H9 (cell line): Measurements from ENCODE around the gene TRIM9. TPM values are rescaled to one million over a fixed set of nuclear protein-coding genes. Genes with fewer than 3 reads are reported as not detected.

Experiments used
- DNase-seq: peaks from one replicate; pipeline ENCODE4 v3.0.0-alpha.2; 2017
- H2AFZ ChIP-seq: one replicate; pipeline ENCODE4 v1.6.1; 2013; ENCODE audit warnings: mild to moderate bottlenecking, low read length, control low read depth, moderate library complexity
- H2AK5ac ChIP-seq: 2 replicates; pipeline ENCODE4 v1.6.1; 2013; ENCODE audit warnings: low read length, control low read depth, mixed read lengths; ENCODE audit not compliant: insufficient read length
- H2BK120ac ChIP-seq: one replicate; pipeline ENCODE4 v1.6.1; 2013; ENCODE audit warnings: low read depth, mild to moderate bottlenecking, low read length, control low read depth, inconsistent platforms; ENCODE audit not compliant: poor library complexity, severe bottlenecking
- H2BK12ac ChIP-seq: 2 replicates; pipeline ENCODE4 v1.6.1; 2013; ENCODE audit warnings: low read length, control low read depth, mixed read lengths, low read depth; ENCODE audit not compliant: insufficient read length
- H2BK15ac ChIP-seq: 2 replicates; pipeline ENCODE4 v1.6.1; 2013; ENCODE audit warnings: low read depth, low read length, control low read depth
- H2BK20ac ChIP-seq: one replicate; pipeline ENCODE4 v1.6.1; 2013; ENCODE audit warnings: low read depth, mild to moderate bottlenecking, low read length, control low read depth, inconsistent platforms; ENCODE audit not compliant: poor library complexity, severe bottlenecking
- H2BK5ac ChIP-seq: 2 replicates; pipeline ENCODE4 v1.6.1; 2013; ENCODE audit warnings: low read length, control low read depth, mixed read lengths; ENCODE audit not compliant: insufficient read length
- H3K14ac ChIP-seq: 2 replicates; pipeline ENCODE4 v1.6.1; 2013; ENCODE audit warnings: low read length, control low read depth; ENCODE audit not compliant: insufficient read depth
- H3K18ac ChIP-seq: 2 replicates; pipeline ENCODE4 v1.6.1; 2013; ENCODE audit warnings: low read depth, mild to moderate bottlenecking, mixed read lengths, low read length, control low read depth; ENCODE audit not compliant: insufficient read length
- H3K23ac ChIP-seq: 2 replicates; pipeline ENCODE4 v1.6.1; 2013; ENCODE audit warnings: low read length, control low read depth, mixed read lengths, low read depth; ENCODE audit not compliant: insufficient read length
- H3K23me2 ChIP-seq: 2 replicates; pipeline ENCODE4 v1.6.1; 2013; ENCODE audit warnings: low read depth, mild to moderate bottlenecking, mixed read lengths, low read length, control low read depth; ENCODE audit not compliant: insufficient read length, poor library complexity, severe bottlenecking
- H3K27ac ChIP-seq: 2 replicates; pipeline ENCODE4 v1.5.1; 2013; ENCODE audit warnings: low read length, control low read depth, mixed read lengths, low read depth; ENCODE audit not compliant: insufficient read length
- H3K27me3 ChIP-seq: 2 replicates; pipeline ENCODE4 v1.6.1; 2013; ENCODE audit warnings: low read length, control low read depth, inconsistent platforms; ENCODE audit not compliant: insufficient read depth
- H3K4ac ChIP-seq: 2 replicates; pipeline ENCODE4 v1.6.1; 2013; ENCODE audit warnings: low read depth, mild to moderate bottlenecking, control low read depth, inconsistent platforms, low read length, moderate library complexity
- H3K4me1 ChIP-seq: 2 replicates; pipeline ENCODE4 v1.6.1; 2013; ENCODE audit warnings: low read length, control low read depth, inconsistent platforms; ENCODE audit not compliant: insufficient read depth
- H3K4me2 ChIP-seq: 2 replicates; pipeline ENCODE4 v1.6.1; 2013; ENCODE audit warnings: low read length, control low read depth, mixed read lengths; ENCODE audit not compliant: insufficient read length, insufficient read depth
- H3K56ac ChIP-seq: 2 replicates; pipeline ENCODE4 v1.6.1; 2013; ENCODE audit warnings: low read depth, mild to moderate bottlenecking, mixed read lengths, low read length, control low read depth; ENCODE audit not compliant: insufficient read length
- H3K79me1 ChIP-seq: 2 replicates; pipeline ENCODE4 v1.6.1; 2013; ENCODE audit warnings: low read depth, mild to moderate bottlenecking, moderate library complexity, low read length, control low read depth, inconsistent platforms; ENCODE audit not compliant: insufficient read depth, poor library complexity, severe bottlenecking
- H3K79me2 ChIP-seq: 2 replicates; pipeline ENCODE4 v1.6.1; 2013; ENCODE audit warnings: low read length, control low read depth, inconsistent platforms; ENCODE audit not compliant: insufficient read depth
- H3K9ac ChIP-seq: 2 replicates; pipeline ENCODE4 v1.6.1; 2013; ENCODE audit warnings: low read length, control low read depth, mixed read lengths; ENCODE audit not compliant: insufficient read length; ENCODE audit errors: extremely low read depth
- H3K9me3 ChIP-seq: one replicate; pipeline ENCODE4 v1.6.1; 2013; ENCODE audit warnings: low read depth, low read length, inconsistent platforms; ENCODE audit not compliant: control insufficient read depth
- H3T11ph ChIP-seq: one replicate; pipeline ENCODE4 v1.6.1; 2013; ENCODE audit warnings: mild to moderate bottlenecking, low read length, control low read depth, inconsistent platforms
- H4K20me1 ChIP-seq: one replicate; pipeline ENCODE4 v1.6.1; 2013; ENCODE audit not compliant: control insufficient read depth, insufficient read length, insufficient read depth
- H4K5ac ChIP-seq: 2 replicates; pipeline ENCODE4 v1.6.1; 2013; ENCODE audit warnings: low read depth, mild to moderate bottlenecking, mixed read lengths, low read length, control low read depth; ENCODE audit not compliant: insufficient read length
- H4K8ac ChIP-seq: replicated peaks from 2 replicates; pipeline ENCODE4 v1.6.1; 2013; ENCODE audit warnings: low read length, control low read depth, mixed read lengths, low read depth; ENCODE audit not compliant: insufficient read length
- H4K91ac ChIP-seq: 2 replicates; pipeline ENCODE4 v1.6.1; 2013; ENCODE audit warnings: low read depth, mild to moderate bottlenecking, moderate library complexity, mixed read lengths, low read length, control low read depth; ENCODE audit not compliant: insufficient read length
- H3K27ac Mint-ChIP-seq, 3 experiments: 2 replicates in 2 of 3; 3 replicates in 1 of 3; pipeline ENCODE4 v1.8.0; 2020 to 2021; ENCODE audit warnings: mixed read lengths in 3 of 3, mild to moderate bottlenecking in 1 of 3, moderate library complexity in 1 of 3
- H3K27me3 Mint-ChIP-seq: 2 replicates; pipeline ENCODE4 v1.8.0; 2021; ENCODE audit warnings: low read depth, mild to moderate bottlenecking, moderate library complexity, mixed read lengths
- H3K36me3 Mint-ChIP-seq, 3 experiments: 2 replicates in 2 of 3; 3 replicates in 1 of 3; pipeline ENCODE4 v1.8.0; 2020 to 2021; ENCODE audit warnings: low read depth in 3 of 3, mixed read lengths in 3 of 3; ENCODE audit not compliant: insufficient read depth in 1 of 3
- H3K4me1 Mint-ChIP-seq, 2 experiments: 2 replicates each; pipeline ENCODE4 v1.8.0; 2020; ENCODE audit warnings: mixed read lengths in 2 of 2
- H3K4me3 Mint-ChIP-seq, 2 experiments: 2 replicates in 1 of 2; 3 replicates in 1 of 2; pipeline ENCODE4 v1.8.0; 2020 to 2021; ENCODE audit warnings: mild to moderate bottlenecking in 2 of 2, mixed read lengths in 2 of 2, moderate library complexity in 1 of 2
- H3K9me3 Mint-ChIP-seq, 2 experiments: 2 replicates in 1 of 2; 3 replicates in 1 of 2; pipeline ENCODE4 v1.8.0; 2020; ENCODE audit warnings: mild to moderate bottlenecking in 2 of 2, mixed read lengths in 2 of 2, moderate library complexity in 1 of 2
- CTCF ChIP-seq: fragments of 200-600 bp; sonication (generic); conservative IDR thresholded peaks from 3 replicates; pipeline ENCODE4 v1.8.0; 2021; ENCODE audit warnings: antibody characterized with exemption, mild to moderate bottlenecking
- WGBS: extraction: QIAGEN DNeasy Blood & Tissue Kit; methylation state at CpG from one replicate; pipeline ENCODE4 v1.1.7; 2013; ENCODE audit warnings: missing lambda C conversion rate, low lambda C conversion rate, mixed read lengths; ENCODE audit not compliant: insufficient read length; ENCODE audit errors: extremely low coverage; 5-methylcytosine and 5-hydroxymethylcytosine counted together
- total RNA-seq: library from RNA; stranded (reverse); gene quantifications from 2 replicates; pipeline ENCODE4 v1.2.1, GENCODE V29; 2021

The TRIM9 gene
- total RNA-seq, 1 experiment from 2014 or later: 0.98 TPM

GRCh38 chr14:50937325-50937724 lies 157.6 kb downstream of the TRIM9 start:
- no peak overlapping the region for H2BK5ac ChIP-seq
- no peak overlapping the region for H3K4ac ChIP-seq
- no peak overlapping the region for H2BK12ac ChIP-seq
- Mint-ChIP-seq H3K27ac (no peak overlapping the region), H3K9me3 (no peaks in the 10 kb centered on the region), H3K4me3 (no peak overlapping the region), H3K4me1 (no peaks in the 10 kb centered on the region), H3K36me3 (peaks cover 4 to 21% (median 7%) of the 10 kb centered on the region in 3 experiments; a peak in 6 of 7 replicates), H3K27me3 (no peaks in the 10 kb centered on the region)
- H4K5ac ChIP-seq: no peak overlapping the region
- H3K56ac ChIP-seq: no peak overlapping the region
- no peak overlapping the region for H2AFZ ChIP-seq
- no peak overlapping the region for H3K9ac ChIP-seq
- WGBS: no CpG with 5 or more reads among the region's 2 CpGs
- no peak overlapping the region for H2BK15ac ChIP-seq
- H3K27me3 ChIP-seq: no peaks in the 10 kb centered on the region
- H4K8ac ChIP-seq: no peak overlapping the region
- no peak overlapping the region for H3K14ac ChIP-seq
- H3K4me2 ChIP-seq: no peak overlapping the region
- no peak overlapping the region for H3K27ac ChIP-seq
- no peak overlapping the region for H2AK5ac ChIP-seq
- H2BK20ac ChIP-seq: no peak overlapping the region
- no peaks in the 10 kb centered on the region for H3K79me2 ChIP-seq
- H3T11ph ChIP-seq: no peak overlapping the region
- no peaks in the 10 kb centered on the region for H3K23me2 ChIP-seq
- H3K18ac ChIP-seq: no peak overlapping the region
- no peak overlapping the region for H4K91ac ChIP-seq
- H3K4me1 ChIP-seq: no peaks in the 10 kb centered on the region
- no peak overlapping the region for H2BK120ac ChIP-seq
- H3K9me3 ChIP-seq: no peaks in the 10 kb centered on the region
- H3K23ac ChIP-seq: no peak overlapping the region
- no peak for TF ChIP-seq CTCF
- H3K79me1 ChIP-seq: no peaks in the 10 kb centered on the region
- H4K20me1 ChIP-seq: no peaks in the 10 kb centered on the region
- no peak for DNase-seq
